ENCODE results near the gene MS4A6A.
"Not testable (repeated sequence)": the region's sequence is repeated elsewhere in the genome, so short reads cannot be mapped to it uniquely, and the experiment has no call there.

The MS4A6A gene

GRCh38 chr11:60182541-60183330 lies at the start of gene MS4A6A:
MS4A6A (minus strand) TSS chr11:60183083; CDS start chr11:60181727, 1,356 bp downstream.
- no peak for DNase-seq (ENCODE audit: low read depth, low spot score)

- DNase-seq (ENCODE audit: low read depth, low spot score): no peak
Observed at GRCh38 chr11:60230681-60231080, 47.8 kb upstream of the MS4A6A start.

GRCh38 chr11:60222141-60222540 lies 39.3 kb upstream of the MS4A6A start:
- DNase-seq (ENCODE audit: low read depth, low spot score): no peak

GRCh38 chr11:60221692-60222091 lies 38.8 kb upstream of the MS4A6A start:
- no peak for DNase-seq (ENCODE audit: low read depth, low spot score)

GRCh38 chr11:60221181-60221580 lies 38.3 kb upstream of the MS4A6A start:
- no peak for DNase-seq (ENCODE audit: low read depth, low spot score)

- DNase-seq (ENCODE audit: low read depth, low spot score): no peak
Observed at GRCh38 chr11:60214386-60214785, 31.5 kb upstream of the MS4A6A start.

GRCh38 chr11:60211206-60211605 lies 28.3 kb upstream of the MS4A6A start:
- no peak for DNase-seq (ENCODE audit: low read depth, low spot score)

- no peak for DNase-seq (ENCODE audit: low read depth, low spot score)
Observed at GRCh38 chr11:60209977-60210376, 27.1 kb upstream of the MS4A6A start.

GRCh38 chr11:60208951-60209350 lies 26.1 kb upstream of the MS4A6A start:
- DNase-seq (ENCODE audit: low read depth, low spot score): no peak

- peak; percentile 2 for DNase-seq (ENCODE audit: low read depth, low spot score)
Observed at GRCh38 chr11:60208146-60208895, 25.4 kb upstream of the MS4A6A start.

GRCh38 chr11:60206616-60207015 lies 23.7 kb upstream of the MS4A6A start:
- no peak for DNase-seq (ENCODE audit: low read depth, low spot score)

GRCh38 chr11:60204922-60205321 lies 22.0 kb upstream of the MS4A6A start:
- no peak for DNase-seq (ENCODE audit: low read depth, low spot score)

- DNase-seq (ENCODE audit: low read depth, low spot score): not testable (repeated sequence)
Observed at GRCh38 chr11:60201334-60201733, 18.5 kb upstream of the MS4A6A start.

- DNase-seq (ENCODE audit: low read depth, low spot score): no peak
Observed at GRCh38 chr11:60197442-60197841, 14.6 kb upstream of the MS4A6A start.

GRCh38 chr11:60195923-60196368 lies 13.1 kb upstream of the MS4A6A start:
- DNase-seq (ENCODE audit: low read depth, low spot score): no peak

- no peak for DNase-seq (ENCODE audit: low read depth, low spot score)
Observed at GRCh38 chr11:60194511-60194910, 11.6 kb upstream of the MS4A6A start.

- DNase-seq (ENCODE audit: low read depth, low spot score): peak; percentile 56
Observed at GRCh38 chr11:60193687-60194433, 11.0 kb upstream of the MS4A6A start.

GRCh38 chr11:60192564-60192963 lies 9.7 kb upstream of the MS4A6A start:
- DNase-seq (ENCODE audit: low read depth, low spot score): not testable (repeated sequence)

GRCh38 chr11:60188481-60188880 lies 5.6 kb upstream of the MS4A6A start:
- DNase-seq (ENCODE audit: low read depth, low spot score): not testable (repeated sequence)

GRCh38 chr11:60186128-60186527 lies 3.2 kb upstream of the MS4A6A start:
- not testable (repeated sequence) for DNase-seq (ENCODE audit: low read depth, low spot score)

- DNase-seq (ENCODE audit: low read depth, low spot score): not testable (repeated sequence)
Observed at GRCh38 chr11:60185512-60185827, 2.6 kb upstream of the MS4A6A start.

- no peak for DNase-seq (ENCODE audit: low read depth, low spot score)
Observed at GRCh38 chr11:60184824-60185511, 2.1 kb upstream of the MS4A6A start.

Data from astrocyte of the hippocampus (primary cell).